ENCODE measurements around the gene KCNK4. TPM values are rescaled to one million over a fixed set of nuclear protein-coding genes. Genes with fewer than 3 reads are reported as not detected.

The KCNK4 gene
- total RNA-seq, 1 experiment from 2014 or later: 1.1 TPM

GRCh38 chr11:64303109-64304031, 12.3 kb downstream of the KCNK4 start:
- BruUV-seq (replicated peaks): no TSS peak
- Histone ChIP-seq H3K27me3 (ENCODE audit: control insufficient read depth, insufficient read depth, low read length) (no peaks in the 10 kb centered on the region), H3K27ac (ENCODE audit: low read length) (peak overlapping the region; percentile 95), H3K9me3 (ENCODE audit: control insufficient read depth, insufficient read depth, low read depth, low read length) (no peaks in the 10 kb centered on the region), H3K36me3 (ENCODE audit: control insufficient read depth, insufficient read depth, low read length) (no peaks in the 10 kb centered on the region), H3K4me3 (ENCODE audit: low read depth in 2 of 2, low read length in 2 of 2) (no peak overlapping the region), H3K4me1 (ENCODE audit: control insufficient read depth, insufficient read depth, low read length) (peaks cover 15% of the 10 kb centered on the region)
- in situ Hi-C loops (cut with HindIII; ENCODE audit: low pct_unique_long_range_greater_than_20kb, low sequenced_read_pairs) (no loop called here), intact Hi-C loops (cut with micrococcal nuclease; ENCODE audit: unreplicated experiment) (loop anchor here (10.0 kb wide), 1 partner anchor 59 kb away; the partner anchor contains the start of genes FKBP2 and PPP1R14B)
- POLR2A ChIA-PET: interaction anchor here (1.5 kb wide), 1 partner anchor 18 kb away, joined by 10 read pairs; the partner anchor contains the start of gene GPR137
- CTCF ChIA-PET: interaction anchor here (0.5 to 2.3 kb wide), 8 partner anchors 14 to 52 kb away, joined by 3 to 25 read pairs (median 4); partner anchors contain the start of genes BAD, GPR137, PRDX5 and TRMT112
- no peak for DNase-seq (ENCODE audit: low read depth, low spot score)
- TF ChIP-seq REST (IDR thresholded peaks at IDR 0.05; ENCODE audit: insufficient read depth in 1 of 2, low read depth in 2 of 2, low read length in 1 of 2) (no peak), CTCF (IDR thresholded peaks at IDR 0.05) (no peak), POLR2AphosphoS5 (IDR thresholded peaks at IDR 0.05; ENCODE audit: low read depth, low read length) (no peak)
- no peak for ATAC-seq

GRCh38 chr11:64304032-64304315, 12.9 kb downstream of the KCNK4 start:
- peak overlapping the region; percentile 72 to 96 for H3K4me3 ChIP-seq (ENCODE audit: low read depth in 2 of 2, low read length in 2 of 2)
- DNase-seq (ENCODE audit: low read depth, low spot score) (no peak), ATAC-seq (no peak)
- intact Hi-C loops (cut with micrococcal nuclease; ENCODE audit: unreplicated experiment): loop anchor here (10.0 kb wide), 1 partner anchor 59 kb away; the partner anchor contains the start of genes FKBP2 and PPP1R14B
- no TSS peak for BruUV-seq (replicated peaks)
- TF ChIP-seq POLR2AphosphoS5 (IDR thresholded peaks at IDR 0.05; ENCODE audit: low read depth, low read length) (no peak), TCF7L2 (IDR thresholded peaks at IDR 0.05; ENCODE audit: low read depth, low read length) (no peak)
- no peaks in the 10 kb centered on the region for H3K27me3 ChIP-seq (ENCODE audit: control insufficient read depth, insufficient read depth, low read length)
- H3K27ac ChIP-seq (ENCODE audit: low read length): peak overlapping the region; percentile 95
- POLR2A ChIA-PET: interaction anchor here (0.6 to 1.5 kb wide), 2 partner anchors 19 to 98 kb away, joined by 9 to 10 read pairs; partner anchors contain the start of gene GPR137
- no peaks in the 10 kb centered on the region for H3K9me3 ChIP-seq (ENCODE audit: control insufficient read depth, insufficient read depth, low read depth, low read length)
- in situ Hi-C loops (cut with HindIII; ENCODE audit: low pct_unique_long_range_greater_than_20kb, low sequenced_read_pairs): no loop called here
- no peaks in the 10 kb centered on the region for H3K36me3 ChIP-seq (ENCODE audit: control insufficient read depth, insufficient read depth, low read length)
- peaks cover 15% of the 10 kb centered on the region for H3K4me1 ChIP-seq (ENCODE audit: control insufficient read depth, insufficient read depth, low read length)
- CTCF ChIA-PET: interaction anchor here (0.5 to 2.3 kb wide), 7 partner anchors 14 to 53 kb away, joined by 3 to 25 read pairs (median 4); partner anchors contain the start of genes BAD, GPR137, PRDX5 and TRMT112
